Stomach (tissue), 9 donors: ENCODE data around the gene PPP1R1C. TPM values are rescaled to one million over a fixed set of nuclear protein-coding genes. Genes with fewer than 3 reads are reported as not detected.
A peak's percentile ranks its signal among the peaks of the same experiment; 100 is the strongest.

Experiments
- DNase-seq, 2 donors: peaks; one replicate each; pipeline versions ENCODE4 v3.0.0 to v3.0.0-alpha.2; 2013 to 2019
- H3K27ac ChIP-seq, 5 donors: fragments of 200-600 bp in 4 of 5; sonication (generic) in 4 of 5; one replicate each; pipeline ENCODE4 v1.5.1; 2013 to 2019; ENCODE audit warnings: mild to moderate bottlenecking in 1 of 5, moderate library complexity in 1 of 5
- H3K27me3 ChIP-seq, 3 donors: fragments of 200-600 bp; sonication (generic); one replicate each; pipeline ENCODE4 v1.5.1; 2017 to 2019; ENCODE audit warnings: mixed run types in 1 of 3
- H3K36me3 ChIP-seq, 4 donors: fragments of 200-600 bp; sonication (generic); 1 replicate in 3 of 4; 2 replicates in 1 of 4; pipeline ENCODE4 v1.5.1; 2016 to 2019
- H3K4me1 ChIP-seq, 4 donors: fragments of 200-600 bp; sonication (generic); one replicate each; pipeline ENCODE4 v1.5.1; 2016 to 2019
- H3K4me3 ChIP-seq, 4 donors: fragments of 200-600 bp; sonication (generic) in 3 of 4; one replicate each; pipeline ENCODE4 v1.5.1; 2016 to 2019; ENCODE audit warnings: mild to moderate bottlenecking in 1 of 4
- H3K9me3 ChIP-seq, 4 donors: fragments of 200-600 bp; sonication (generic); one replicate each; pipeline ENCODE4 v1.5.1; 2016 to 2019
- CTCF ChIP-seq, 7 experiments: fragments of 450-650 bp in 4 of 7; fragments of 200-600 bp in 3 of 7; sonication (generic) in 3 of 7; IDR thresholded peaks; one replicate each; pipeline ENCODE4 v1.5.1; 2016 to 2019; ENCODE audit warnings: antibody characterized with exemption in 7 of 7, control low read depth in 2 of 7, mild to moderate bottlenecking in 1 of 7
- EP300 ChIP-seq: sonication (generic); formaldehyde crosslinking; IDR thresholded peaks from one replicate; pipeline ENCODE4 v1.6.1; 2017; ENCODE audit warnings: antibody characterized with exemption
- POLR2A ChIP-seq, 4 donors: fragments of 450-650 bp; IDR thresholded peaks; one replicate each; pipeline ENCODE4 v1.6.1; 2016; ENCODE audit warnings: antibody characterized with exemption in 4 of 4, control low read depth in 2 of 4, mild to moderate bottlenecking in 1 of 4, moderate library complexity in 1 of 4
- POLR2AphosphoS5 ChIP-seq, 3 donors: sonication (generic); formaldehyde crosslinking; IDR thresholded peaks; one replicate each; pipeline ENCODE4 v1.6.1; 2016; ENCODE audit warnings: antibody characterized with exemption in 3 of 3
- WGBS, 5 donors: extraction: QIAGEN DNeasy Blood & Tissue Kit in 3 of 5; methylation state at CpG; one replicate each; pipeline versions ENCODE4 v1.1.5 to v1.1.7; 2013 to 2018; 5-methylcytosine and 5-hydroxymethylcytosine counted together
- intact Hi-C: fragments of 100-400 bp; cut with DNase I; formaldehyde crosslinking; loops from one replicate; pipeline ENCODE4 v1.15.1; 2023; ENCODE audit warnings: low total_unique reads
- polyA plus RNA-seq, 3 donors: library from polyadenylated mRNA; stranded (reverse); fragments of 200-250 nt; gene quantifications; one replicate each; pipeline ENCODE4 v1.2.3, GENCODE V29; 2013
- total RNA-seq, 5 donors: library from RNA; depleted of rRNA; stranded (reverse); fragments of >200 nt; gene quantifications; one replicate each; pipeline versions ENCODE4 v1.1.0 to v1.2.3, GENCODE V29; 2014 to 2016
- donor health status: healthy with polysubstance abuse.
- donor health status: Bipolar disorder and iron deficiency.
- donor health status: healthy.

The PPP1R1C gene
- total and polyA plus RNA-seq, 8 donors: 1.6 to 10.4 (median 3.9) TPM; not detected in 4

- intact Hi-C loops: no loop called here
- Histone ChIP-seq H3K36me3 (no peaks in the 10 kb centered on the region), H3K4me3 (no peak overlapping the region), H3K9me3 (no peaks in the 10 kb centered on the region), H3K4me1 (peaks cover 0 to 14% (median 4%) of the 10 kb centered on the region in 4 donors), H3K27me3 (no peaks in the 10 kb centered on the region), H3K27ac (peak overlapping the region in 3 of 5 donors; percentile 7 to 27 (median 8))
- peak in 1 of 2 donors; percentile 62 for DNase-seq
- WGBS, 5 donors: 65 to 79% (median 73%) methylated on average over 3 of the region's 3 CpGs
- TF ChIP-seq EP300 (no peak), POLR2A (IDR thresholded peaks at IDR 0.05) (no peak), CTCF (IDR thresholded peaks at IDR 0.05) (no peak), POLR2AphosphoS5 (IDR thresholded peaks at IDR 0.05) (no peak)
Observed at GRCh38 chr2:182064019-182064778, 78.5 kb downstream of the PPP1R1C start.

- intact Hi-C loops: no loop called here
Observed at GRCh38 chr2:182066400-182067087, 80.9 kb downstream of the PPP1R1C start.

GRCh38 chr2:182067393-182067792, 81.7 kb downstream of the PPP1R1C start:
- no peaks in the 10 kb centered on the region for H3K27me3 ChIP-seq
- WGBS, 5 donors: 90 to 95% (median 94%) methylated on average over 5 of the region's 5 CpGs
- no peaks in the 10 kb centered on the region for H3K9me3 ChIP-seq
- peaks cover 0 to 16% (median 4%) of the 10 kb centered on the region in 4 donors for H3K4me1 ChIP-seq
- DNase-seq: no peak
- no peak overlapping the region for H3K27ac ChIP-seq
- H3K4me3 ChIP-seq: no peak overlapping the region
- intact Hi-C loops: no loop called here
- no peaks in the 10 kb centered on the region for H3K36me3 ChIP-seq
- TF ChIP-seq POLR2A (IDR thresholded peaks at IDR 0.05) (no peak), EP300 (no peak), CTCF (IDR thresholded peaks at IDR 0.05) (no peak), POLR2AphosphoS5 (IDR thresholded peaks at IDR 0.05) (no peak)

More at GRCh38 chr2:182066400-182067087, 80.9 kb downstream of the PPP1R1C start:
- 26 to 40% (median 33%) methylated on average over 2 of the region's 2 CpGs for WGBS, 5 donors
- no peaks in the 10 kb centered on the region for H3K27me3 ChIP-seq
- TF ChIP-seq EP300: no peak
- peak in 1 of 3 donors; percentile 11 for TF ChIP-seq POLR2AphosphoS5 (IDR thresholded peaks at IDR 0.05)
- no peak for TF ChIP-seq POLR2A (IDR thresholded peaks at IDR 0.05)
- no peak for TF ChIP-seq CTCF (IDR thresholded peaks at IDR 0.05)
- peaks cover 0 to 16% (median 4%) of the 10 kb centered on the region in 4 donors for H3K4me1 ChIP-seq
- DNase-seq: no peak
- H3K36me3 ChIP-seq: no peaks in the 10 kb centered on the region
- H3K9me3 ChIP-seq: no peaks in the 10 kb centered on the region
- H3K4me3 ChIP-seq: no peak overlapping the region
- H3K27ac ChIP-seq: peak overlapping the region in 1 of 5 donors; percentile 2

- H3K9me3 ChIP-seq: no peaks in the 10 kb centered on the region
- H3K4me1 ChIP-seq: peaks cover 0 to 16% (median 4%) of the 10 kb centered on the region in 4 donors
- WGBS, 5 donors: 69 to 81% (median 75%) methylated on average over 3 of the region's 3 CpGs
- no peak overlapping the region for H3K4me3 ChIP-seq
- DNase-seq: no peak
- no peak overlapping the region for H3K27ac ChIP-seq
- TF ChIP-seq EP300 (no peak), POLR2AphosphoS5 (IDR thresholded peaks at IDR 0.05) (no peak)
- intact Hi-C loops: no loop called here
- H3K36me3 ChIP-seq: no peaks in the 10 kb centered on the region
- H3K27me3 ChIP-seq: no peaks in the 10 kb centered on the region
Observed at GRCh38 chr2:182068811-182069210, 83.2 kb downstream of the PPP1R1C start.
